HG03342 (cell line): ENCODE measurements around the gene TMEM255B.
"Not testable (repeated sequence)": the region's sequence is repeated elsewhere in the genome, so short reads cannot be mapped to it uniquely, and the experiment has no call there.

Experiments used
- ATAC-seq: cut with Tn5 transposase; IDR thresholded peaks from one replicate; pipeline ENCODE4 v1.9.1; 2021; ENCODE audit warnings: mild to moderate bottlenecking, moderate library complexity; ENCODE audit not compliant: unreplicated experiment

TMEM255B gene

DNA sequence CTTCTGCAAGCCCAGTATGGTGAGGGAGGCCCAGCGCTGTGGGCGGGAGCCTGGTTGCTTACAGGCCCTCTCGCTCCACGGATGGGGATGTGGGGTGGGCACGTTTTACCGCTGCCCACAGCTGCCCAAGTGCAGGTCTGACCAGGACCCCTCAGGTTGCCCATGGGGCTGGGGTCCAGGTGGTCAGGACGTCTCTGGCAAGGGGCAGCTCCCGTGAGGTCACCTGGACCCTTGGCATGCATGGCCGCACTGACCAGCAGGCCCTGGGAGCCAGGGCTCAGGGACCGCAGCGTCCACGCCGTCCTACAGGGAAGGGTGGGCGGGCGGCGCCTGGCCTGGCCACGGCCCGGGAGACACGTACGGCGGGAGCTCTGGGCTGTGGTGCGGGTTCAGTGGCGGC lies 72.0 kb downstream of the TMEM255B start:
- ATAC-seq: no peak

- ATAC-seq: no peak
Measured at GRCh38 chr13:113832205-113832604, 73.2 kb downstream of the TMEM255B start.

- no peak for ATAC-seq
Measured at GRCh38 chr13:113832631-113833030, 73.6 kb downstream of the TMEM255B start.

DNA sequence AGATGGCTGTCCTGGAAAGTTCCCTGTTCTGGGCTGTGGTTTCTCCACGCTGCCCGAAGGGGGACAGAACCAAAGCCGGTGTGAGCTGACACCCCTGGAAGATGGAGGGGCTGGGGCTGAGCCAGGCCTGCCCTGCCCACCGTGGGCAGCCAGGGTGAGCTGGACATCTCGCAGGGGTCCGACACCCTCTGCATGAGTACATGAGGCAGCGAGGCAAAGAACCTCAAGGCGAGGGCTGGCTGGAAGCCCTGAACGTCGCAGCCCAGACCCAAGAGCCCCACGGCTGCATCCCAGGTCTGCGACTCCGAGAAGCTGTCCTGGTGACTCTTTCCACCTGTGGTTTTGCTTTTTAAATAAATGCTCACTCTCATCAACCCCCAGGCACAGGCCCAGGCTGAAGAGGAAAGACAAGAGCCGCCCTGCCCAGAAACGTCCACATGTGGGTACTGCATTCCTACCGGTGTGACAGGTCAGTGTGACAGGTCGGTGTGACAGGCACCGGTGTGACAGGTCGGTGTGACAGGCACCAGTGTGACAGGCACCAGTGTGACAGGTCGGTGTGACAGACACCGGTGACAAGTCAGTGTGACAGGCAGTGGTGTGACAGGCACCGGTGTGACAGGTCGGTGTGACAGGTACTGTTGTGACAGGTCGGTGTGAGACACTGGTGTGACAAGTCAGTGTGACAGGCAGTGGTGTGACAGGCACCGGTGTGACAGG lies 74.2 kb downstream of the TMEM255B start:
- ATAC-seq: no peak

DNA sequence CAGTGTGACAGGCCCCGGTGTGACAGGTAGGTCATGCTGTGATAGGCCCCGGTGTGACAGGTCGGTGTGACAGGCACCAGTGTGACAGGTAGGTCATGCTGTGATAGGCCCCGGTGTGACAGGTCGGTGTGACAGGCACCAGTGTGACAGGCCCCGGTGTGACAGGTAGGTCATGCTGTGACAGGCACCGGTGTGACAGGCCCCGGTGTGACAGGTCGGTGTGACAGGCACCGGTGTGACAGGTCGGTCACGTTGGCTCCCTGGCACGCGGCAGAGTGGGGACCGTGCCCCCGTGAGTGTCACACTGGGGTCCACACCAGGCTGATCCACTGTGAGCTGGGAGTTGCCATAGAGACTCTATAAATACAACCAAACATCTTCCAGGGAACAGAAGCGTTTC lies 75.0 kb downstream of the TMEM255B start:
- not testable (repeated sequence) for ATAC-seq

DNA sequence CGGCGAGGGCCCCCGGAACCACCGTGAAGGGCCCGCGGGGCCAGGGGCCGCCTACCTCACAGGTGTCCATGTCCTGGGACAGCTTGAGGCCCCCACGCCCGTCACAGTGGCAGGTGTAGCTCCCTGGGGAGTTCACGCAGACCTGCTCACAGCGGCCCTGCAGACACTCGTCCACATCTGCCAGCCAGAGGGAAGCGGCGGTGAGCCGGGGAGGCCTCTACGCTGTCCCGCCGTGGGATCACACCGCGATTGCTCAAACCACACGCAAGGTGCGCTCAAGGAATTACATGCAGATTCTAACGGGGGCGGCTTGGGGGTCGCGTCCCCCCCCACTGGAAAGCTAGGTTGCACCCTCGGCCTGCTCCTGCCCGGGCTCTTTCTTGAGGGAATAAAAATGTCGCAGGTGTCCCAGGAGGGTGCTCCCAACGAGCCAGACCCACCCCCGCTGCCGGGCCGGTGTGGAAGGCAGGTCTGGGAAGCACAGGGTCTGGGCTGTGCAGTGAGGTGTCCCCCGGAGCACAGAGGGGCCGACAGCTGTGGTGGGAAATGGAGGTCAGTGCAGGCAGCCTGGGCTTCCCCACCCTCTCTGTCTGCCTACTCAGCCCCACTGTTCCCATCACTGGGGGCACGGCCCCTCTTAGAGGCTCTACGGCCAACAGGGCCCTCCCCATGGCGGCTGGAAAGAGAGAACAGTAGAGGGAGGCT lies 75.6 kb downstream of the TMEM255B start:
- no peak for ATAC-seq

DNA sequence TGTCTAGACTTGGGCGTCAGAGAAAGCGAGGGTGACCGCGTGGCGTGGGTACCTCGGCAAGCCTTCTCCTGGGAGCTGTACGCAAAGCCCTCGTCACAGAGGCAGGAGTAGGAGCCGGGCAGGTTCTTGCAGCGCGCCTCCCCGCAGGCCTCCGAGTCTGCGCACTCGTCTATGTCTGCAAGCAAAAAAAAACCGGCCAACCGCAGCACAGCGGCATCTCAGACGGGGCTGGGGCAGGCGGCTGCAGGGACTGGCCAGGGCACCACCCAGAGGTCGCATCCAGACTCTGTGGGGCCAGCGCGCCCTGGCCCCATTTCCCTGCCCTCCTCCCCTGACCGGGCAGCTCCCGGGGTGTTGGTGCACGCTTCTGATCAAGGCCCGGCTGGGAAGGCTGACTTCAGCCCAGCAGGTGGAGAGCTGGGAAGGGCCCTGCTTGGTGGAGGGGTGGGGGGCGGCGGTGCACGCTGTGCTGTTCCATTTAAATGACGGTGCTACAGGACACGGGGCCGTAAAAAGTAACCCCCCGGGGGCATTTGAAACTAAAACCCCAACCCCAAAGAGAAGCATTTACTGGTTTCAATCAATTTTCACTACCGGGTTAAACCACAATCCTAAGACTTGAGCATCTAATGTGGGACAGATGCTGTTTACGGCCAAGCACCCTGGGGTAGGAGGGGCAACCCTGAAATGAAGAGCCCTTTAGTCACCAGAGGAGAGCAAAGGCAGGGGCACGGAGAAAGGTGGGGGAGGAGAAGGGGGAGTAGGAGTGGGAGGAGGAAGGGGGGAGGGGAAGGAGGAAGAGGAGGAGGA lies 76.6 kb downstream of the TMEM255B start:
- no peak for ATAC-seq

- no peak for ATAC-seq
Measured at GRCh38 chr13:113836768-113837559, 77.9 kb downstream of the TMEM255B start.

- ATAC-seq: no peak
Measured at GRCh38 chr13:113837560-113838355, 78.7 kb downstream of the TMEM255B start.

- no peak for ATAC-seq
Measured at GRCh38 chr13:113838711-113839201, 79.7 kb downstream of the TMEM255B start.

- ATAC-seq: no peak
Measured at GRCh38 chr13:113839536-113840204, 80.6 kb downstream of the TMEM255B start.

DNA sequence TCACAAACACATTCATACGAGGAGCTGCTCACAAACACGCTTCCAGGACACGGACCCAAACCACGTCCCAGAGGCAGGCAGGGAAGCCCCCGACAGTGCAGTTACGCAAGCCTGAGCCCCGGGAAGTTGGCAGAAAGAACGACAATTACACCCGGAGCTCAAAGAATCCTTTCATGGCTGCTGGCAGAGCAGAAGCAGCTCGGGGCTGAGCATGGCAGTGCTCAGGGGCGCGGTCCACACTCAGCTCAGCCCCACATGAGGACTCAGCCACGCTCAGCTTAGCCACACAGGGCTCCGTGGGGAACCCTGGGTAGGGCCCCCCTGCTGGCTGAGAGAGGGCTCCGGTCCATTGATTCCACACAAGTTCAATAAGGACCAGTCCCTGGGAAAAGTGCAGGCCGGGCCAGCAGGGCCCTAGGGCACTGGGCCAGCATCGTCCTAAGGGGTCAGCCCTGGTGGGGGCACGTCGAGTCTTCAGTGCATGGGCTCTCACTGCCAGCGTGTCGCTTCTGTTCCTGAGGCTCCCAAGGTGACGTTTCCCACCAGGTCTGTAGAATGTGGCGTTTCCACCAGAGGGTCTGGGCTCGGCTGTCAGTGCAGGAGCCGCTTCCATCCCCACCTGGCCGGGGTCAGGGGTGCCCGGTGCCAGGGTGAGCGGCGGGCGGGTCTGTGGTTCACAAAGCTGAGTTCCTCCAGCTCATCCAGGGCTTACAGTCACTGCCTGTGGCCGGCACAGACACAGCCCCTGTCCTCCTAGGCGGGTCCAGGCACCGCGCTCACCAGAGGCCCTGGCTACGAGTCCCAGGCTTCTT lies 81.7 kb downstream of the TMEM255B start:
- no peak for ATAC-seq

DNA sequence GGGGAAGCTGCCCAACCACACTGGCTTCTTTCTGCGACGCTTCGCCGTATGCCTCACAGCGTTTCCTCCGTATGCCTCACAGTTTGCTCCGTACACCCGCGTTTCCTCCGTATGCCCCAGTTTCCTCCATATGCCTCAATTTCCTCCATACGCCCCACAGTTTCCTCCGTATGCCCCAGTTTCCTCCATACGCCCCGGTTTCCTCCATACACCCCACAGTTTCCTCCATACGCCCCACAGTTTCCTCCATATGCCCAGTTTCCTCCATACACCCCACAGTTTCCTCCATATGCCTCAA lies 82.3 kb downstream of the TMEM255B start:
- no peak for ATAC-seq

DNA sequence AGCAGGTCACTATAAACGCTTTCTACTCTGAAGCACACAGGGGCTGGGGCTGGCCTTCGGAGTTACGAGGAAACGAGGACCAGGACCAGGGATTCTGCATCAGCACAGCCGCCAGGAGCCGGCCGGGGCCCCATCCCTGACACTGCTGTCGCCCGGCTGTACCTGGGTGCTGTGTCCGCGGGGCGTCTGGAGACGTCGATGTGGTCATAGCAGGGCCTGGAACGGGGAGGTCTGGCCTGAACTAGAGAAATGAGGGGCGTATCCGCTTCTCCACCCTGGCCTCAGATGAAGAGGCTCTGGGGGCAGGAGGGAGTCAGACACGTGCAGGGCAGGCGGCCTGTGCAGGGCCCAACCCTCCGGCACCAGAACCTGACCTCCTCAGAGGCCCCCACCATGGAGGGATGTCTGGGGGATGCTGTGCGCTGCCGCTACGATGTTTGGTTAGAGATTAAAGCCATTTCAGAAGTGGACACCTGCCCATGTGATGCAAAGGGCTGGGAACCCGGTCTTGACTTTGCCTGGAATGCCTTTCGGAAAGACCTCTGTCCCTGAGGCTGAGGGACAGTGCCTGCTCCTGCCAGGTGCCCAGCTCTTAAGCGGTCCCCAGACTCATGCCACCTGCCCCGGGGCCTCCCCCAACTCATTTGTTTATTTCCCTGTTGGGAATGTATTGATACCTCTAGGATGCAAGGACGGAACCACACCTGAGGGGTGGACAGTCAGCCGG lies 83.5 kb downstream of the TMEM255B start:
- no peak for ATAC-seq

GRCh38 chr13:113843063-113843654 lies 84.1 kb downstream of the TMEM255B start:
- ATAC-seq: no peak

DNA sequence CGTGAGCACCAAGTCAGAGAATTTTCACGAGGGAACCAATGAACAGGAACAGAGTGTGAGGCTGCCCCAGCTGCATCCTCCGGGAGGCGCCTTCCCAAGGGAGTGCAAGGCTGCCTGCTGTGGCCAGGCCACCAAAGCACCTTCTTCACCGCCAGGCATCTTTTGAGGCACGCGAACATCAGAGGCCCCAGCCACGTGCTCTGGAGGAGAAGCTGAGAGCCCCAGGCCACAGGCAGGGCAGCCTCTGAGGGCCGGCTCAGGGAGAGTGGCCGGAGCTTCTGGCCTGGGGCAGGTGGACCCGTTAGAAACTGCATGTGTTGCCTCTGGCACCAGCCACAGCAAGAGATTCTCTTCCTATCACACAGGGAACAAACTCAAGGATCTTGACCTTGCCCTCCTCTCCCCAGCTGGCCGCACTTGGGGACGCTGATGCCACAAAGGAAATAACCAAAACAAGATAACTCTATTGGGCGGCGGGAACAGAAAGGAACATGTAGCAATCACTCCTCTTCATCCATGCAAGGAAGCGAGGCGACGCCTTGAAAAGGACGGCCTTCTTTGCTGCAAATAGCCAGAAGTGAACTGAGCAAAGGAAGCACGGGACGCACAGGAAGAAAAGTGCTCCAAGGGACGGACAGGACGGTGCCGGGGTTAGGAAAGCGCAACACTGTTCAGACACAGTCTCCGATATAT lies 85.0 kb downstream of the TMEM255B start:
- no peak for ATAC-seq

DNA sequence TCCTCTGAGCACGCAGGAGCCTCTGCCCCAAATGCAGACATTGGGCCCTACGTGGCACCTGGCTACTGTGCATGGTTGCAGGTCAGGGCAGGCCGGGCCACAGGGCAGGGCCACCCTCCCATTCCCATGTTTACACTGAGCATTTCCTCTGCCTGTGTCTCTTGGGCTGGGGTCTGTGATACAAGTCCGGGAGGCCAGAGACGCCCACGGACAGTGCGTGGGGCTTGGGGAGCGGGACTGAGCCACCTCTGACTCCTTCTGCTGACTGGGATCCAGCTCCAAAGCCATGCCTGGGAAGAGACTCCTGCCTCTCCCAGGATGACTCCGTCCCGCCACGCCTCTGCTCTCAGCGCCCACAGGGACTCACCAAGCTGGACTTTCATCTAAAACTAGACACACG lies 86.0 kb downstream of the TMEM255B start:
- no peak for ATAC-seq
